EL (cell line): ENCODE measurements around the gene PHF19.
A peak's percentile ranks its signal among the peaks of the same experiment; 100 is the strongest.

Experiments
- DNase-seq: peaks from one replicate; pipeline ENCODE4 v3.0.0-alpha.2; 2016

The PHF19 gene

DNA sequence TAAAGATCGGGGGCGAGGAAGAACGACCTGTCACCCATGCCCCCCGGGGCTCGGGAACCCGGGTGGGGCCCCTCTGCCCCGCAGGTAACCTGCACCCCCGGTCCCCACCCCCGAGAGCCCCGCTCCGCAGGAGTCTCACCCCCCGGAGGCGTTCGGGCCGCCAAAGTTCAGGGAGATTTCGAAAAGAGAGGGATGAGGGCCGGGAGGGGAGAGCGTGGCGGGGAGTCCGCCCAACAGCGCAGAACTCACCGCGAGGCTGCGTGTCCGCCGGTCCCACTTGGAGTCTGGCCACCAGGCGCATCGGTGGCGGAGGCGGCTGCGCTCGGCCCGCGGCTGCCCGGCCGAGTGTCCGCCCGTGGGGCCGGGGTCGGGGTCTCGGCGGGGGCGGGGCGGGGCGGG, at the start of gene PHF19:
TSS of gene PHF19 (minus strand) at position 347 of the 399 bp plus-strand sequence. CDS start 2,447 bp downstream, outside the sequence.
- DNase-seq = peak; percentile 61

- peak; percentile 30 for DNase-seq
Observed at GRCh38 chr9:120926397-120926928, 49.5 kb upstream of the PHF19 start, which contains the start of gene TRAF1. TRAF1 (minus strand) TSS chr9:120926796; CDS start chr9:120926075, 721 bp downstream.

DNA sequence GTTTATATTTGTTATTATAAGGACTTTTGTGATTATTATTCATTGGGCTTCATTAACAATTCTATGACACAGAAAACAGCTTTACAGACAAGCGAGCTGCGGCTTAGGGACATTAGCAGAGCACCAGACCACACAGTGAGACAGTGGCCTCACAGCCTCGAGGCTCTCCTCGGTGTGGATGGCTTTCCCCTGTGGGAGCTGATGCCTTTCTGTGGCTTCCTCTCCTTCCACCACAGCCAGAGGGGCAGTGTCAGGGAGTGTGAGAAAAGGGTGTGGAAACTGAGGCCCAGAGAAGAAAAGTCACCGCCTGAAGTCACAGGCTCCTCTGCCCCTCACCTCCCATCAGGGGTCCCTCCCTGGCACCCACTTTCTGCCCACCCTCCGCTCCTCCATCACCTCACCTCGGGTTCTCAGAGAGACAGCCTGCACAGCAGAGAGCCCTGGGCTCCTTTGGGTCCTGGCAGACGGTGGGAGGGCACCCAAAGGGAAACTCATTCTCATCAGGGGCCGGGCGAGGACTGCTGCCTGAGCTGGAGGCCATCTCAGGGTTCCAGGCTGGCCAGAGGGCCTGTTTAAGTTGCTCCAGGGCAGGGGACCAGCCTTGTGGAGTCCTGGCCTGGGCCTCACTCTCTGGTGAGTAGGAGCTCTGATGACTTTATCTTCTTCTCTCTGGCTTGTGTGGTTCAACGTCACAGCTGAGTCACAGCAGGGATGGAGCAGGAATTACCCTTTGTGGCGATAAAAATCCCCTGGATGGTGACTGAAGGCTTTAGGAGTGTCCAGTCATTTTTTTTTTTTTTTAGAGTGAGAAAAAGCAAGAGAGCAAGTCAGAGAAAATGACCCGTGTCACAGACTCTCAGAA, 48.8 kb upstream of the PHF19 start:
- DNase-seq = peak; percentile 94

DNA sequence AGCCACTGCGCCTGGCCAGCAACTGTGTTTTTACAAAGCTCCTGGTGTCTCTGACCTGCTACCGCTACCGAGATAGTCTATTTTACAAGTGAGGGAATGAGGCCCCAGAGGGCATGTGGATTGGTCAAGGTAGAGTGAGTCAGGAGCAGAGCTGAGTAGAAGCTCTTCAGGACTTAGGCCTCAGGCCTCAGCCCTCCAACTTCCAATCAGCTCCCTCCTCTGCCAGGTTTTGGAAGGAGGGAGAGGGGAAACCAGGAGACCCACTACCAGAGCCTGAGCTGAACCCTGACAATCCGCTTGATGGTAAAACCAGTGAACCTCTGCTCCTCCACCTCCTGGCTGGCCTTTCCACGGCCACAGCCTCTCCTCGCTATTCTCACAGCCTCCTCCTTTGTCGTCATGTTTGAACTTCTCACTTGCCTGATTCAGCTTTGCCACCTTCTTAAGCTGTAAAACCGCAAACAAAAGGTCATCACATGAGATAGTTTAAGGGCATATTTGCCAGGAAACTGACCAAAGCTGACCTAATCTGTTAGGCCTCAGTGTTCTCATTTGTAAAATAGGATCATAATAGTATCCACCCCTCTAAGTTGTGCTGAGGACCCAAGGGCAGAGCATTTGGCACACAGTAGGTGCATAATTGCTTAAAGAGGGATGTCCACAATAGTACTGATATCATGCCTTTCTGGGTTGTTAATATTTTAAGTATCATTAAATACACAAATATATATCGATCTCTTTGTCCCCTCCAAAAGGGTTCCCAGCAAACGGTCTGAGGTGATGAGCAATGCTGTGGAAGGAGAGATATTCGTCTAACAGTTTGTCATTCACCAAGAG, 47.9 kb upstream of the PHF19 start:
- DNase-seq = peak; percentile 32

GRCh38 chr9:120923620-120924328, 46.8 kb upstream of the PHF19 start:
- no peak for DNase-seq

DNA sequence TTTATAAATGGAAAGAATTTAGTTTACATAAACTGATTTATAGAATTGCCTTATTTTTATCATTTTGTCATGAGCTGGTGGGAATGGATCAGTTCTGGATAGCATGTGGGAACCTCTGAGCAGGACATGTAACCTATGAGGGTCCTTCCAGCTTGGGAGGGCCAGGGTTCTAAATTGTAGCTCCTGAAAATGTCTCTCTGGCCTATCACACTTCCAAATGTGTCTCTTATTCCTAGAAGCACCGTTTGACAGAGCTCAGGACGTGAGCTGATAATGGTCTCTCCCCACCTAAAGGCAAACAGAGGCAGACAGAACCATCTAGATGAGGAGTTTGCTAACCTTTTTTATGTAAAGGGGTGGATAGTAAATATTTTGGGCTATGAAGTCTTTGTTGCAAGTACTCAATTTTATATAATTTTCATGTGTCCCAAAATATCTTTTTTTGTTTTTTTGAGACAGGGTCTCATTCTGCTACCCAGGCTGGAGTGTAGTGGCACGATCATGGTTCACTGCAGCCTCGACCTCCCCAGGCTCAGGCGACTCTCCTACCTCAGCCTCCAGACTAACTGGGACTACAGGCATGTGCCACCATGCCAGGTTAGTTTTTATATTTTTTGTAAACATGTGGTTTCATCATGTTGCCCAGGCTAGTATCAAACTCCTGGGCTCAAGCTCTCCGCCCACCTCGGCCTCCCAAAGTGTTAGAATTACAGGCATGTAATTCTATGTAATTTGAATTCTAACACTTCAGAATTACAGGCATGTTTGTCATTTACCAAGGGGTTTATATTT, 45.6 kb upstream of the PHF19 start:
- DNase-seq = no peak

GRCh38 chr9:120921661-120922181, 44.7 kb upstream of the PHF19 start:
- no peak for DNase-seq

- DNase-seq = no peak
Observed at GRCh38 chr9:120920806-120921178, 43.8 kb upstream of the PHF19 start.

- no peak for DNase-seq
Observed at GRCh38 chr9:120919843-120920805, 43.1 kb upstream of the PHF19 start.

DNA sequence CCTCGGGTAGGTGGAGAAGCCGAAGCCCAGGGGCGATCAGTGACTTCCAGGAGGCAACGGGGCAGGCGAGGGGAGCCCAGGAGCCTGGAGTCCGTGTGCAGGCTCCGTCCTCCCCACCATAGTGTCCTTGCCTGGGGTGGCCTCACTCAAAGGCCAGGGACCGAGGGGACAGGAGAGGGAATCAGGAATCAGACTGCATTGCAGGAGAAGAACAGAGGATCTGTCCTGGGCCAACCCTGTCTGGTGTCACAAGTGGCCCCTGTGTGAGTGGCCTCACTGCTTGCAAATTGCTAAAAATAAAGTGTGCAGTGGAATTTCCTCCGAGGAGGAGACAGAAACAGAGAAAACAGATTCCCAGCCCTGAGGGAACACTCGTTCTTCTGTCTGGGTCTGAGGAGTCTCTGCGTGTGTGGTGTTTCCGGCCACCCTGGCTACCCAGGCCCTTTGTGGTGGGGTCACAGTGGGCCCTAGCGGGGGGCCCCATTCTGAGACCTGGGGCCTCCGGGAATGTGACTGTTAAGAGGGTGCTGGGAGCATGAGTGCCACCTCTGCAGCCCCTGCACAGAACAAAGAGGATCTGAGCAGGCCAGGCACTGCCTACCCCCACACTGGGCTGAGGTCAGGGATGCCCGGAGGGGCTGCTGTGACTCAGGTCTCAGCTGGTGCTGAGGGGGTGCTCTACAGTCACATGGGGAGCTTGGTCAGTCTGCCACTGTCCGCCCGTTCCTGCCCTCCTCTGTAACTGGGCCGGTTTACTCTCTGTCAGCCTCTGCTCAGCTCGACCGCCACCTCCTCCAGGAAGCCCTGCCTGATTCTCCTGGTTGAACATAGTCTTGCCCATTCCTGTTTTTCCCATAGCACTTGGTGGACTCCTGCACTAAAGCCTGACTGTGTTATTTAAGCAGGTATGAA, 42.2 kb upstream of the PHF19 start:
- peak; percentile 74 for DNase-seq

- no peak for DNase-seq
Observed at GRCh38 chr9:120917929-120918762, 41.2 kb upstream of the PHF19 start.

- no peak for DNase-seq
Observed at GRCh38 chr9:120916991-120917880, 40.2 kb upstream of the PHF19 start.

DNA sequence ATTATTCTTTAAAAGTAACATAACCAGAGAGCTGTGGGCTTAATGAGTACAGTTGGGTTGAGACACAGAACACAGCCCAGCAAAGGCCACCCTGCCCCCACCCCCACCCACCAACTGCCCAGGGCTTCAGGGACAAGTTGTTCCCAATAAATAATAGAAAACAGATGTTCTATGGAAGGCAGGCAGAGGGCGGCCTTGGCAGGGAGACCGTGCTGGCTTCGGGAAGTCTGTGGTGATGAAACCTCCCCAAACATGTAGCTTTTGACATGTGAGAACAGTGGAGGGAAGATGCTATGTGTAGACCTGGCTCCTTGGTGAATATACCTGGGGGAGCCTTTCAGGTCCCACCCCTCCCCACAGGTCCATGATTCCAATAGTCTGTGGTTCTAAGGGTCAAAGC, 39.6 kb upstream of the PHF19 start:
- DNase-seq = peak; percentile 63

DNA sequence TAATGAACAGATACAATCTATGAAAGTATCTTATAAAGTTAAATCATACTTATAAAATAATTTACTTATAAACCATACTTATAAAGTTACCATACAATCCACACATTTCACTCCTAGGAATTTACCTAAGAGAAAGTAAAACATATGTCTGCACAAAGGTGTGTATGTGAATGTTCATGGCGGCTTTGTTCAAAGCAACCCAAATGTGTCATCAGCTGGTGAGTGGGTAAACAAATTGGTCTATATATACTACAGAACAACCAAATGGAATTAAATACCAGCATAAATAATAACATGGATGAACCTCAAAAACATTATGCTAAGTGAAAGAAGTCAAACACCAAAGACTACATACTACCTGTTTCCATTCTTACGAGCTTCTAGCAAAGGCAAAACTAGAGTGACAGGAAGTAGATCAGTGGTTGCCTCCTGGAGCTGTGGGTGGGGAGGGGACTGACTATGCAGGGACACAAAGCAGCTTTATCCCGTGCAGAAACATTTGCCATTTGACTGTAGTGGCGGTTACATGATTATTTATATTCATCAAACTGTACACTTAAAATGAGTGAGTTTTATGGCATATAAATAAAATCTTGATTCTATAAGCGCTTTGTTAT, 39.0 kb upstream of the PHF19 start:
- no peak for DNase-seq

- peak; percentile 44 for DNase-seq
Observed at GRCh38 chr9:120914953-120915352, 38.0 kb upstream of the PHF19 start.

GRCh38 chr9:120914396-120914795, 37.4 kb upstream of the PHF19 start:
- DNase-seq = no peak
